T-helper 2 cell treated with Interferon-gamma antibody and Interleukin-4, amounts not matched to agents 5 μg/mL and 100 μg/mL, for 36 hours (primary cell): Measurements from ENCODE around the gene KRTAP5-11.
"Not testable (repeated sequence)": the region's sequence is repeated elsewhere in the genome, so short reads cannot be mapped to it uniquely, and the experiment has no call there.

ENCODE experiments used
- DNase-seq: peaks from one replicate; pipeline ENCODE4 v3.0.0; 2021; ENCODE audit warnings: low spot score
- H3K27ac Mint-ChIP-seq: one replicate; pipeline ENCODE4 v1.8.0; 2021; ENCODE audit warnings: mild to moderate bottlenecking, mixed read lengths
- H3K27me3 Mint-ChIP-seq: one replicate; pipeline ENCODE4 v1.8.0; 2021; ENCODE audit warnings: low read depth, mixed read lengths
- H3K36me3 Mint-ChIP-seq: one replicate; pipeline ENCODE4 v1.8.0; 2021; ENCODE audit warnings: low read depth, mixed read lengths
- H3K4me1 Mint-ChIP-seq: one replicate; pipeline ENCODE4 v1.8.0; 2021; ENCODE audit warnings: low read depth, mixed read lengths
- H3K4me3 Mint-ChIP-seq: one replicate; pipeline ENCODE4 v1.8.0; 2022; ENCODE audit warnings: mild to moderate bottlenecking, moderate library complexity, mixed read lengths
- H3K9me3 Mint-ChIP-seq: one replicate; pipeline ENCODE4 v1.8.0; 2021; ENCODE audit warnings: mixed read lengths

The KRTAP5-11 gene

GRCh38 chr11:71574418-71574817 is 8.3 kb downstream of the KRTAP5-11 start:
- Mint-ChIP-seq H3K27ac (no peak overlapping the region), H3K36me3 (no peaks in the 10 kb centered on the region), H3K27me3 (peaks cover 3% of the 10 kb centered on the region), H3K4me3 (no peak overlapping the region), H3K4me1 (no peaks in the 10 kb centered on the region), H3K9me3 (no peaks in the 10 kb centered on the region)
- no peak for DNase-seq

GRCh38 chr11:71572811-71573210 is 9.9 kb downstream of the KRTAP5-11 start:
- Mint-ChIP-seq H3K4me1 (no peaks in the 10 kb centered on the region), H3K27ac (no peak overlapping the region), H3K36me3 (no peaks in the 10 kb centered on the region), H3K27me3 (peaks cover 3% of the 10 kb centered on the region), H3K9me3 (no peaks in the 10 kb centered on the region), H3K4me3 (no peak overlapping the region)
- DNase-seq = no peak

GRCh38 chr11:71571101-71571850 is 11.4 kb downstream of the KRTAP5-11 start:
- not testable (repeated sequence) for H3K36me3 Mint-ChIP-seq, H3K9me3 Mint-ChIP-seq, H3K4me3 Mint-ChIP-seq, H3K27ac Mint-ChIP-seq, H3K27me3 Mint-ChIP-seq, H3K4me1 Mint-ChIP-seq, DNase-seq

GRCh38 chr11:71568704-71569349 is 13.8 kb downstream of the KRTAP5-11 start:
- Mint-ChIP-seq H3K27ac (no peak overlapping the region), H3K9me3 (no peaks in the 10 kb centered on the region), H3K27me3 (peaks cover under 1% of the 10 kb centered on the region), H3K36me3 (no peaks in the 10 kb centered on the region), H3K4me1 (no peaks in the 10 kb centered on the region), H3K4me3 (no peak overlapping the region)
- no peak for DNase-seq

GRCh38 chr11:71567633-71568032 is 15.0 kb downstream of the KRTAP5-11 start:
- H3K4me3 Mint-ChIP-seq, H3K9me3 Mint-ChIP-seq, H3K27ac Mint-ChIP-seq, H3K4me1 Mint-ChIP-seq, DNase-seq, H3K27me3 Mint-ChIP-seq, H3K36me3 Mint-ChIP-seq: not testable (repeated sequence)

GRCh38 chr11:71566626-71567599 is 15.8 kb downstream of the KRTAP5-11 start:
- not testable (repeated sequence) for H3K36me3 Mint-ChIP-seq, DNase-seq, H3K4me1 Mint-ChIP-seq, H3K9me3 Mint-ChIP-seq, H3K4me3 Mint-ChIP-seq, H3K27me3 Mint-ChIP-seq, H3K27ac Mint-ChIP-seq

GRCh38 chr11:71566081-71566620 is 16.5 kb downstream of the KRTAP5-11 start:
- no peaks in the 10 kb centered on the region for H3K9me3 Mint-ChIP-seq
- DNase-seq = no peak
- H3K36me3 Mint-ChIP-seq = no peaks in the 10 kb centered on the region
- no peaks in the 10 kb centered on the region for H3K4me1 Mint-ChIP-seq
- no peak overlapping the region for H3K4me3 Mint-ChIP-seq
- peaks cover 14% of the 10 kb centered on the region for H3K27me3 Mint-ChIP-seq
- no peak overlapping the region for H3K27ac Mint-ChIP-seq

GRCh38 chr11:71565263-71565662 is 17.4 kb downstream of the KRTAP5-11 start, which contains the start of gene KRTAP5-10:
Gene KRTAP5-10, plus strand, starts transcription at chr11:71565563. Its CDS starts 25 bp downstream, at chr11:71565588.
- no peaks in the 10 kb centered on the region for H3K9me3 Mint-ChIP-seq
- no peak within 1 kb of the TSS for H3K27ac Mint-ChIP-seq
- no peaks in the 10 kb centered on the region for H3K36me3 Mint-ChIP-seq
- H3K4me3 Mint-ChIP-seq = no peak within 1 kb of the TSS
- H3K27me3 Mint-ChIP-seq = peaks cover 14% of the 10 kb centered on the region
- no peaks in the 10 kb centered on the region for H3K4me1 Mint-ChIP-seq
- no peak for DNase-seq

- no peak for DNase-seq
- Mint-ChIP-seq H3K4me3 (no peak overlapping the region), H3K27ac (no peak overlapping the region), H3K9me3 (no peaks in the 10 kb centered on the region), H3K4me1 (no peaks in the 10 kb centered on the region), H3K36me3 (no peaks in the 10 kb centered on the region), H3K27me3 (peaks cover 14% of the 10 kb centered on the region)
Observed at GRCh38 chr11:71564430-71564829, 18.2 kb downstream of the KRTAP5-11 start.

- Mint-ChIP-seq H3K36me3 (no peaks in the 10 kb centered on the region), H3K4me3 (no peak overlapping the region), H3K4me1 (no peaks in the 10 kb centered on the region), H3K27me3 (peaks cover 14% of the 10 kb centered on the region), H3K9me3 (no peaks in the 10 kb centered on the region), H3K27ac (no peak overlapping the region)
- no peak for DNase-seq
Observed at GRCh38 chr11:71563406-71563805, 19.3 kb downstream of the KRTAP5-11 start.

GRCh38 chr11:71562120-71562519 is 20.6 kb downstream of the KRTAP5-11 start:
- H3K27me3 Mint-ChIP-seq = peaks cover 19% of the 10 kb centered on the region
- no peaks in the 10 kb centered on the region for H3K4me1 Mint-ChIP-seq
- no peaks in the 10 kb centered on the region for H3K9me3 Mint-ChIP-seq
- H3K27ac Mint-ChIP-seq = no peak overlapping the region
- H3K36me3 Mint-ChIP-seq = no peaks in the 10 kb centered on the region
- no peak overlapping the region for H3K4me3 Mint-ChIP-seq
- no peak for DNase-seq

GRCh38 chr11:71558996-71559395 is 23.7 kb downstream of the KRTAP5-11 start:
- H3K4me1 Mint-ChIP-seq = no peaks in the 10 kb centered on the region
- H3K27me3 Mint-ChIP-seq = peaks cover 21% of the 10 kb centered on the region
- DNase-seq = no peak
- no peak overlapping the region for H3K27ac Mint-ChIP-seq
- no peaks in the 10 kb centered on the region for H3K36me3 Mint-ChIP-seq
- H3K9me3 Mint-ChIP-seq = no peaks in the 10 kb centered on the region
- no peak overlapping the region for H3K4me3 Mint-ChIP-seq

- no peaks in the 10 kb centered on the region for H3K36me3 Mint-ChIP-seq
- H3K4me3 Mint-ChIP-seq = no peak overlapping the region
- H3K27me3 Mint-ChIP-seq = peaks cover 12% of the 10 kb centered on the region
Observed at GRCh38 chr11:71557257-71557656, 25.4 kb downstream of the KRTAP5-11 start.

More at GRCh38 chr11:71557257-71557656, 25.4 kb downstream of the KRTAP5-11 start:
- no peaks in the 10 kb centered on the region for H3K4me1 Mint-ChIP-seq
- DNase-seq = no peak
- no peak overlapping the region for H3K27ac Mint-ChIP-seq
- no peaks in the 10 kb centered on the region for H3K9me3 Mint-ChIP-seq
